WTC11 (cell line): ENCODE measurements around the gene CCR8. TPM values are rescaled to one million over a fixed set of nuclear protein-coding genes. Genes with fewer than 3 reads are reported as not detected.

Experiments used
- ATAC-seq: fragments of 200-7000 bp; cut with Tn5 transposase; 2 replicates; pipeline ENCODE4 v1.10.0; 2021; ENCODE audit warnings: mild to moderate bottlenecking, moderate library complexity
- CTCF ChIA-PET: fragments of 300-600 bp; sonication (Branson Sonifier 250); formaldehyde crosslinking; loops from one replicate; lab custom pipeline; 2021; ENCODE audit warnings: antibody characterized with exemption; lab: Charles Lee
- POLR2A ChIA-PET: fragments of 350-600 bp; sonication (Branson Sonifier 250); formaldehyde crosslinking; loops from one replicate; lab custom pipeline; 2021; ENCODE audit warnings: antibody characterized with exemption; lab: Charles Lee
- DNase-seq: peaks from one replicate; pipeline ENCODE4 v3.0.0; 2021; ENCODE audit warnings: low spot score
- H3K27ac Mint-ChIP-seq: 2 replicates; pipeline ENCODE4 v1.8.0; 2021; ENCODE audit warnings: mixed read lengths
- H3K27me3 Mint-ChIP-seq: 2 replicates; pipeline ENCODE4 v1.8.0; 2021; ENCODE audit warnings: low read depth, mild to moderate bottlenecking, moderate library complexity, mixed read lengths
- H3K36me3 Mint-ChIP-seq: 2 replicates; pipeline ENCODE4 v1.8.0; 2021; ENCODE audit warnings: mixed read lengths
- H3K4me1 Mint-ChIP-seq: 2 replicates; pipeline ENCODE4 v1.8.0; 2022; ENCODE audit warnings: mixed read lengths
- H3K4me3 Mint-ChIP-seq: 2 replicates; pipeline ENCODE4 v1.8.0; 2021; ENCODE audit warnings: mild to moderate bottlenecking, moderate library complexity, mixed read lengths
- H3K9me3 Mint-ChIP-seq: 2 replicates; pipeline ENCODE4 v1.8.0; 2021; ENCODE audit warnings: mixed read lengths
- ATF1 ChIP-seq: sonication (generic); formaldehyde crosslinking; IDR thresholded peaks from 2 replicates; pipeline ENCODE4 v1.8.1; 2023; ENCODE audit warnings: mild to moderate bottlenecking, moderate library complexity, missing genetic modification reagents
- ATF6 ChIP-seq: sonication (generic); formaldehyde crosslinking; IDR thresholded peaks from 2 replicates; pipeline ENCODE4 v1.8.1; 2023; ENCODE audit warnings: mild to moderate bottlenecking, missing genetic modification reagents
- CREM ChIP-seq: sonication (generic); formaldehyde crosslinking; IDR thresholded peaks from 2 replicates; pipeline ENCODE4 v1.8.1; 2022; ENCODE audit warnings: mild to moderate bottlenecking, missing genetic modification reagents, moderate library complexity
- CTCF ChIP-seq: fragments of 200-600 bp; IDR thresholded peaks from 2 replicates; pipeline ENCODE4 v1.8.0; 2022; ENCODE audit warnings: antibody characterized with exemption
- EMX1 ChIP-seq: fragments of 250-450 bp; sonication (Bioruptor Pico); IDR thresholded peaks from 2 replicates; pipeline ENCODE4 v1.8.0; 2021; ENCODE audit warnings: mild to moderate bottlenecking
- ETV6 ChIP-seq: sonication (generic); formaldehyde crosslinking; IDR thresholded peaks from 2 replicates; pipeline ENCODE4 v1.8.1; 2022; ENCODE audit warnings: mild to moderate bottlenecking, missing genetic modification reagents
- FOXP4 ChIP-seq: sonication (generic); formaldehyde crosslinking; IDR thresholded peaks from 2 replicates; pipeline ENCODE4 v1.8.0; 2022; ENCODE audit warnings: mild to moderate bottlenecking, missing genetic modification reagents
- IRF1 ChIP-seq: sonication (generic); formaldehyde crosslinking; IDR thresholded peaks from 2 replicates; pipeline ENCODE4 v1.8.0; 2023; ENCODE audit warnings: missing genetic modification reagents
- MAX ChIP-seq: sonication (generic); formaldehyde crosslinking; IDR thresholded peaks from 2 replicates; pipeline ENCODE4 v1.8.0; 2022; ENCODE audit warnings: mild to moderate bottlenecking, missing genetic modification reagents
- MXD4 ChIP-seq: fragments of 250-450 bp; sonication (Bioruptor Pico); IDR thresholded peaks from 2 replicates; pipeline ENCODE4 v1.8.0; 2021; ENCODE audit warnings: mild to moderate bottlenecking, moderate library complexity, borderline replicate concordance
- NR3C1 ChIP-seq: sonication (generic); formaldehyde crosslinking; conservative IDR thresholded peaks from 2 replicates; pipeline ENCODE4 v1.8.1; 2023; ENCODE audit warnings: low read depth, mild to moderate bottlenecking, missing genetic modification reagents
- PREB ChIP-seq: sonication (generic); formaldehyde crosslinking; IDR thresholded peaks from 2 replicates; pipeline ENCODE4 v1.8.1; 2022; ENCODE audit warnings: mild to moderate bottlenecking, missing genetic modification reagents, moderate library complexity, borderline replicate concordance
- PRRX2 ChIP-seq: fragments of 250-450 bp; sonication (Bioruptor Pico); IDR thresholded peaks from 2 replicates; pipeline ENCODE4 v1.8.0; 2021; ENCODE audit warnings: mild to moderate bottlenecking
- TCF7 ChIP-seq: sonication (generic); formaldehyde crosslinking; IDR thresholded peaks from 2 replicates; pipeline ENCODE4 v1.8.0; 2022; ENCODE audit warnings: mild to moderate bottlenecking, low read depth, missing genetic modification reagents, moderate library complexity
- TEAD4 ChIP-seq: sonication (generic); formaldehyde crosslinking; IDR thresholded peaks from 2 replicates; pipeline ENCODE4 v1.8.0; 2022; ENCODE audit warnings: mild to moderate bottlenecking, missing genetic modification reagents
- USF1 ChIP-seq: sonication (generic); formaldehyde crosslinking; IDR thresholded peaks from 2 replicates; pipeline ENCODE4 v1.8.0; 2022; ENCODE audit warnings: mild to moderate bottlenecking, missing genetic modification reagents
- USF2 ChIP-seq: sonication (generic); formaldehyde crosslinking; IDR thresholded peaks from 2 replicates; pipeline ENCODE4 v1.8.1; 2023; ENCODE audit warnings: mild to moderate bottlenecking, missing genetic modification reagents, moderate library complexity
- ZBTB43 ChIP-seq: sonication (generic); formaldehyde crosslinking; IDR thresholded peaks from 2 replicates; pipeline ENCODE4 v1.8.1; 2023; ENCODE audit warnings: mild to moderate bottlenecking, missing genetic modification reagents
- ZNF138 ChIP-seq: sonication (generic); formaldehyde crosslinking; conservative IDR thresholded peaks from 2 replicates; pipeline ENCODE4 v1.8.1; 2022; ENCODE audit warnings: mild to moderate bottlenecking, moderate library complexity, missing genetic modification reagents
- ZNF232 ChIP-seq: sonication (generic); formaldehyde crosslinking; IDR thresholded peaks from 2 replicates; pipeline ENCODE4 v1.8.0; 2022; ENCODE audit warnings: mild to moderate bottlenecking, missing genetic modification reagents
- ZNF263 ChIP-seq: sonication (generic); formaldehyde crosslinking; IDR thresholded peaks from 2 replicates; pipeline ENCODE4 v1.8.1; 2022; ENCODE audit warnings: low read depth, mild to moderate bottlenecking, moderate library complexity, missing genetic modification reagents
- total RNA-seq: library from RNA; stranded (reverse); gene quantifications from 3 replicates; pipeline ENCODE4 v1.2.3, GENCODE V29; 2021

The CCR8 gene
- total RNA-seq, 1 experiment from 2014 or later: 0.33 TPM

GRCh38 chr3:39372833-39373232 lies 43.3 kb downstream of the CCR8 start (continued):
- TF ChIP-seq CREM (CRISPR knock-in tag): no peak
- no peak for TF ChIP-seq ZNF263 (CRISPR knock-in tag)
- no peak for TF ChIP-seq FOXP4 (CRISPR knock-in tag)
- TF ChIP-seq EMX1 (CRISPR knock-in tag): no peak
- TF ChIP-seq ZNF232 (CRISPR knock-in tag): no peak

- peak overlapping the region; percentile 67 for H3K27ac Mint-ChIP-seq
- peaks cover 4% of the 10 kb centered on the region; the same call in 1 of the 2 replicates for H3K27me3 Mint-ChIP-seq
- DNase-seq (no peak), ATAC-seq (peak; percentile 61)
- peaks cover 26% of the 10 kb centered on the region for H3K4me1 Mint-ChIP-seq
- H3K4me3 Mint-ChIP-seq: peak overlapping the region; percentile 8
- no peak for TF ChIP-seq ZBTB43
- no peak for TF ChIP-seq TEAD4 (CRISPR knock-in tag)
- no peak for TF ChIP-seq MXD4 (CRISPR knock-in tag)
- peak; percentile 60; the same call in 1 of the 2 replicates for TF ChIP-seq ETV6 (CRISPR knock-in tag)
- H3K36me3 Mint-ChIP-seq: peaks cover 12% of the 10 kb centered on the region
- POLR2A ChIA-PET: interaction anchor here (1.8 kb wide), 1 partner anchor 89 kb away, joined by 5 read pairs; no protein-coding TSS in a partner anchor
- CTCF ChIA-PET: interaction anchor here (0.9 to 5.3 kb wide), 6 partner anchors 16 to 251 kb away, joined by 4 to 204 read pairs (median 4); no protein-coding TSS in a partner anchor
- H3K9me3 Mint-ChIP-seq: peaks cover 14% of the 10 kb centered on the region
Measured at GRCh38 chr3:39376959-39377634, 47.6 kb downstream of the CCR8 start.

- ChIA-PET CTCF (interaction anchor here (0.6 to 5.3 kb wide), 46 partner anchors 9 to 309 kb away, joined by 3 to 204 read pairs (median 4); partner anchors contain the start of genes CCR8, CX3CR1, GORASP1 and TTC21A), POLR2A (interaction anchor here (1.8 kb wide), 1 partner anchor 90 kb away, joined by 5 read pairs; no protein-coding TSS in a partner anchor)
- H3K27ac Mint-ChIP-seq: peak overlapping the region; percentile 46; the same call in 1 of the 2 replicates
- peaks cover 6% of the 10 kb centered on the region for H3K9me3 Mint-ChIP-seq
- no peaks in the 10 kb centered on the region for H3K27me3 Mint-ChIP-seq
- H3K4me1 Mint-ChIP-seq: peaks cover 33% of the 10 kb centered on the region
- no peak for TF ChIP-seq MXD4 (CRISPR knock-in tag)
- TF ChIP-seq NR3C1 (CRISPR knock-in tag): no peak
- TF ChIP-seq PRRX2 (CRISPR knock-in tag): no peak
- no peak for TF ChIP-seq ATF1 (CRISPR knock-in tag)
- TF ChIP-seq PREB (CRISPR knock-in tag): no peak
- TF ChIP-seq CTCF: peak; percentile 42
- no peak for TF ChIP-seq IRF1 (CRISPR knock-in tag)
- peak; percentile 62 for TF ChIP-seq USF2 (CRISPR knock-in tag)
- TF ChIP-seq ZNF138 (CRISPR knock-in tag): no peak
- TF ChIP-seq USF1 (CRISPR knock-in tag): peak; percentile 37; the same call in 1 of the 2 replicates
- 0 out of 2 replicates have a peak, but pooled peaks have one; percentile 19 for TF ChIP-seq MAX
- TF ChIP-seq TCF7 (CRISPR knock-in tag): no peak
- no peak for TF ChIP-seq ATF6 (CRISPR knock-in tag)
- peak; percentile 71 for DNase-seq
- H3K4me3 Mint-ChIP-seq: no peak overlapping the region
- peak; percentile 89 for ATAC-seq
- H3K36me3 Mint-ChIP-seq: peaks cover 2% of the 10 kb centered on the region
Measured at GRCh38 chr3:39378088-39378487, 48.6 kb downstream of the CCR8 start.
